Activated T-cell treated with anti-CD3 and anti-CD28 coated beads, Interleukin-2, amount 50 U/mL, for 24 hours (primary cell): ENCODE data around the gene HOXC9.

Source experiments
- DNase-seq: peaks from one replicate; pipeline ENCODE4 v3.0.0-alpha.2; 2020
- H3K27ac Mint-ChIP-seq: 2 replicates; pipeline ENCODE4 v1.8.0; 2020; ENCODE audit warnings: mild to moderate bottlenecking, mixed read lengths
- H3K27me3 Mint-ChIP-seq: 2 replicates; pipeline ENCODE4 v1.8.0; 2020; ENCODE audit warnings: mixed read lengths
- H3K36me3 Mint-ChIP-seq: 2 replicates; pipeline ENCODE4 v1.8.0; 2020; ENCODE audit warnings: low read depth, mixed read lengths
- H3K4me1 Mint-ChIP-seq: 2 replicates; pipeline ENCODE4 v1.8.0; 2020; ENCODE audit warnings: low read depth, mixed read lengths
- H3K4me3 Mint-ChIP-seq: 2 replicates; pipeline ENCODE4 v1.8.0; 2020; ENCODE audit warnings: mild to moderate bottlenecking, moderate library complexity, mixed read lengths
- H3K9me3 Mint-ChIP-seq: 2 replicates; pipeline ENCODE4 v1.8.0; 2020; ENCODE audit warnings: mixed read lengths

Gene HOXC9

DNA sequence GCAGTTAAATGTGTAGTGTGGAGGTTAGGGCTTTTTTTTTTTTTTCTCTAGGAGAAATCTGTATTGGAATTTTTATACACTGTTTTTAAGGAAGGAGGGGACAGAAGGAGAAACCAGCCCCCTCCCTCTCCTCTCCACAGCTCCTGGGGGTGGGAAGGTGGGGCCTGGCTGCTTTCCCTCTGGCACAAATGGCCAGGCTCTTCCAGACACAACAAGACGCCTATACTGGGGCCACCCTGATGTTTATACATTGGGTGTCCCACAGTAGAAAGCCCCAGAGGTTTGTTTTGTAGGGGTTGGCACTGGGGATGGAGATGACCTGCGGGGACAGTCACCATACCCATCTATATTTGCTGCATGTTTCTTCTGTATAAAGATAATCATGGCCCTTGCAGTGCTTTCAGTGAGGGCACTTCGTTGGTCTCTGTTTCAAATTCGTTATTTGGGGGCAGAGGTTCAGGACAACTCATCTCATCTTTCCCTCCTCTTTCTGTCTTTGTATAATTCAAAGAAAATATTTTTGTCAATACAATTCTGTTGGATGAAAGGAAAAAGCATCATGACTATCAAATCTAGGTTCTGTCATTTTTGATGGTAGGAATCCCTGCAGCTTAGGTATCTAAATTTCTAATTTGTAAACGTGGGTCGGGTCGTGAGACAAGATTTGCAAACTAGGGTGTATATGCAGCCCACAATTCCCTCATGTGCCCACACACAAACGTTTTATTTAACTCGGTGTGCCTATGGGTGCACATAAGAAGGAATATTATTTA, 23.0 kb upstream of the HOXC9 start:
- DNase-seq = no peak
- no peaks in the 10 kb centered on the region for H3K36me3 Mint-ChIP-seq
- peaks cover 20% of the 10 kb centered on the region for H3K4me1 Mint-ChIP-seq
- no peak overlapping the region for H3K4me3 Mint-ChIP-seq
- H3K27ac Mint-ChIP-seq = no peak overlapping the region
- peaks cover 93% of the 10 kb centered on the region for H3K27me3 Mint-ChIP-seq
- no peaks in the 10 kb centered on the region for H3K9me3 Mint-ChIP-seq

DNA sequence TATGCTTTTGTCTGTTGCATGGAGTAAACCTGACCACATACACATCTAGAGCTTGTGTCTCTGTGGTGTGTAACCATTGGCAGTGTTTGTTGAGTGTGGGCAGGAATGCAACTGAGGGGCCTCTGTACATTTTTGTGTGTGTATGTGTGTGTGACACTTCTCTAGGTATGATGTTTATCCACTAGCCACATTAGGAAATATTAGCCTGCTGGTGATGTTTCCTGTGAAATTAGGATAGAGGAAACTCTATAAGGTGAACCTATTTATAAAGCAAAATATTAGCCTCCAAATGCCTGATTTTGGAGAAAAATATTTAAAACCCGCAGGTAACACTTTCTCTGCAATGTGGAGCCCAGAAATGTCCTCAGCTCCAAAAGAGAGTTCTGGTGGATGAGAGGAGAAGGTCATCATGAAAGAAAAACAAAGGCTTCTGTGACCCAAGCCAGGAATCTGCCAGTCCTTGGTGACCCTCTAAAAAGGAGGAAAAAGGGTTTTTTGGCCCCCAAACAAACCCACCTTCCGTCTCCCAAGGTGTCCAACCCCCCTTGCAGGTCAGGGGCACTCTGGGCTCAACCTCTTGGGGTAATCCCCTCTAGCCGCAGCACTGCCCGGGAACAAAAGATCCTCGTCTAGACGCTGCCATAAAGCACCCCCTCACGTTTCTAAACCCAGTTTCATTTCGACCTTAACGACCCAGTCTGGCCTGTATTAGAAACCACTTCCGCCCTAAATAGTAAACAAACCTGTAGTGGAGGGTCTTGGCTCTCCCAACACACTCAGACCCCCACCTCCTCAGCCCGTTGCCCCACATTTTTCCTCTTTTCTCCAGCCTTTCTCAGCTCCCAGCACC, 22.1 kb upstream of the HOXC9 start:
- Mint-ChIP-seq H3K4me1 (peaks cover 20% of the 10 kb centered on the region), H3K36me3 (no peaks in the 10 kb centered on the region), H3K27ac (no peak overlapping the region), H3K9me3 (no peaks in the 10 kb centered on the region), H3K4me3 (no peak overlapping the region), H3K27me3 (peaks cover 93% of the 10 kb centered on the region)
- no peak for DNase-seq

DNA sequence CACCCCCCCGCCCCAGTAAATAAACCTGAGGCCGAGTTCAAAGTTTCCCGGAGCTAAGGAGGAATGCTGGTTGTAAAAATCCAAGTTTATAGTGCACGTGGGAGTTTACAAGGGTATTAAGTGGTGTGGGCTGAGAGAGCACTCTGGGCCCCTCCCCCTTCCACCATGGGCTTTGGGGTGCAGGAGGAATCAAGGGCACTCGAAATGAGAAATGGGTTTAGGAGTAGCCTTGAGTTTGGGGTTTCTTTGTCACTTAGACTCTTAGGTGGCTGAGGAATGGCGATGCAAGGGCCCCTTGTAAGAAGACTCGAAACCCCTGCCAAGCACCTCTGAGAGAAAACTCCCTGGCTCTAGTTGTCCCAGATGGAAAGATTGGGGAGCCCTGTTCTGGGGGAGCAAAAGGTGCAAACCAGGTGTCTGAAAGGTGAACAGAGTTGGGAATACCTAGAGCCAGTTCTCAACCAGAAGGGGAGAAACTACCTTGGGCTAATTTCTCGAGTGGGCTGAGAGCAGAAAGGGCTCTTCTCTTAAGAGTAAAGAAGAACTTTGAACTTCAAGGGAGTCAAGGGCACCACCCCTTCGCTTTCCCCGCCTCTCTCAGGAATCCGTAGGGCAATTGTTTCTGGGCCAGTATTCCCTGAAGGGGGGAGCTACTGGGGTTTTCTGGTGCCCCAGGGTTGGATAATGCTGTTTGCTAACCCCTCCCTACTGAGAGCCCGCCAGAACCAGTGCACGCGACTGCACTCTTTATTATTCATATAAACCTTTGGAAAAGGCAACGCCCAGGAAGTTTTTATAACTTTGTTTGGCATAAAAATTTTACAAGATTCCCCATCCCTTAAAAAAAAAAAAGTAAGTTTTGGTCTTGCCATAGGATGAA, 21.2 kb upstream of the HOXC9 start:
- Mint-ChIP-seq H3K4me1 (peaks cover 14% of the 10 kb centered on the region), H3K27ac (no peak overlapping the region), H3K27me3 (peaks cover 95% of the 10 kb centered on the region), H3K36me3 (no peaks in the 10 kb centered on the region), H3K4me3 (no peak overlapping the region), H3K9me3 (no peaks in the 10 kb centered on the region)
- DNase-seq = no peak

DNA sequence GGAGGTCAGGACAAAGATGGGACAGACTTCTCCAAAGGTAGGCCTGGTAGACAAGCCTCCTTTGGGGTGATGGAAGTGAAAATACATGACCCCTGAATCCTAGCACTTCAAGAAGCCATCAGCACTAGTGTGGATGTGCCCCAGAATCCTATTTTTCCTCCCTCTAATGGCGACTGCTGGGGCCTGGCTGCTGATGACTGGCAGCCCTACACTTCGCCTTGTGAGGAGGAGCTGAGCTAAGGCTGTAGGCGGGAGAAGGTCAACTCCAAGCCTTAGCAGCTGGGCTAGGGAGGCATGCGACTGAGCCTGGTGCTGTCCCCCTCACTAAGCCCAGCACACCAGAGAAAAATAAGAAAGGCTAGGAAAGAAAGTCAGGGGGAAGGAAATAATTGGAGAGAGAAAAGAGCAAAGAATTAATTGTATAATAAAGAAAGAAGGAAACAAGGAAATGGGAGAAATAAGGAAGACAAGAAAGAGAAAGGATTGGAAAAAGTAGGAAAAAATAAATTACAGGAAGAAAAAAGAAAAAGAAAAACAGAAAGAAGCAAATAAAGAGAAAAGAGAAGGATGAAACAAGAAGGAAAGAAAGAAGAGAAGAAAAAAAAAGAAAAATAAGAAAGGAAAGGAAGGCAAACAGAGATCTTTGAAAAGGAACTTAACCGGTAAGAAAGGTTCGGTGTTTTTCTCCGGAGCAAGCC, 19.7 kb upstream of the HOXC9 start:
- H3K27ac Mint-ChIP-seq = no peak overlapping the region
- H3K36me3 Mint-ChIP-seq = no peaks in the 10 kb centered on the region
- H3K4me3 Mint-ChIP-seq = no peak overlapping the region
- no peaks in the 10 kb centered on the region for H3K9me3 Mint-ChIP-seq
- H3K27me3 Mint-ChIP-seq = peaks cover 95% of the 10 kb centered on the region
- DNase-seq = no peak
- H3K4me1 Mint-ChIP-seq = peaks cover 11% of the 10 kb centered on the region

DNA sequence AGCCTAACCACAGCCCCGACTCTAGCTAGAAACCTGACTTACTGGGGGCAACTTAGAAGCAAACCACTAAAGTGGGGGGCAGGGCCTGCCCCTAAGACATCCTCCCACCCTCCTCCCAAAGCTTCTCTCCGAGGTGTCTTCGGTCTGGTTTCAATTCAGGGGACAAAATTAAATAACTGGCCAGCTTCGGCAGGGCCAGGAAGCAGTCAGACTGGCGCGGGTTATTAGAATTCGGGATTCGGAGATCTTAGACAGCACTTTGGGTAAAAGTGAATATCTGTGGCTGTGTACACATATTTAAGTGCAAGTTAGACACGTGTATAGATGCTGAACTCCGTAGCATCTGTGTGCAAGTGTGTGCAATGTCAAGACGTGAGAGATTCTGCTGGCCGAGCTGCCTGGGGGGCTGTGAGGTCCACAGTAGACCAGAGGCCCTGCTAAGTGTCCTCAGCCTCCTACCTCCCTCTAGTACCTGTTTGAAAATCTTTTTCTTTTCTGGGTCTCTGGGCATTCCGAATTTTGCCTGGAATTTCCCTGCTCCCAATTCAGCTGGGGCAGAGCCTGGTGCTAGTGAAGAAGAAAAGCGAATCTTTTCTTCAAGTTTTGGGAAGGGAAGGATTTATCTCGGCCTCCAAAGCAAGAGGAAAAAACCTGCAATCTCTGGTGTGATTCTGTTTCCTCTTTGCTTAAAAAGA, 19.0 kb upstream of the HOXC9 start:
- Mint-ChIP-seq H3K4me3 (no peak overlapping the region), H3K27ac (no peak overlapping the region), H3K9me3 (no peaks in the 10 kb centered on the region), H3K4me1 (peaks cover 9% of the 10 kb centered on the region), H3K27me3 (peaks cover 95% of the 10 kb centered on the region), H3K36me3 (no peaks in the 10 kb centered on the region)
- DNase-seq = no peak

DNA sequence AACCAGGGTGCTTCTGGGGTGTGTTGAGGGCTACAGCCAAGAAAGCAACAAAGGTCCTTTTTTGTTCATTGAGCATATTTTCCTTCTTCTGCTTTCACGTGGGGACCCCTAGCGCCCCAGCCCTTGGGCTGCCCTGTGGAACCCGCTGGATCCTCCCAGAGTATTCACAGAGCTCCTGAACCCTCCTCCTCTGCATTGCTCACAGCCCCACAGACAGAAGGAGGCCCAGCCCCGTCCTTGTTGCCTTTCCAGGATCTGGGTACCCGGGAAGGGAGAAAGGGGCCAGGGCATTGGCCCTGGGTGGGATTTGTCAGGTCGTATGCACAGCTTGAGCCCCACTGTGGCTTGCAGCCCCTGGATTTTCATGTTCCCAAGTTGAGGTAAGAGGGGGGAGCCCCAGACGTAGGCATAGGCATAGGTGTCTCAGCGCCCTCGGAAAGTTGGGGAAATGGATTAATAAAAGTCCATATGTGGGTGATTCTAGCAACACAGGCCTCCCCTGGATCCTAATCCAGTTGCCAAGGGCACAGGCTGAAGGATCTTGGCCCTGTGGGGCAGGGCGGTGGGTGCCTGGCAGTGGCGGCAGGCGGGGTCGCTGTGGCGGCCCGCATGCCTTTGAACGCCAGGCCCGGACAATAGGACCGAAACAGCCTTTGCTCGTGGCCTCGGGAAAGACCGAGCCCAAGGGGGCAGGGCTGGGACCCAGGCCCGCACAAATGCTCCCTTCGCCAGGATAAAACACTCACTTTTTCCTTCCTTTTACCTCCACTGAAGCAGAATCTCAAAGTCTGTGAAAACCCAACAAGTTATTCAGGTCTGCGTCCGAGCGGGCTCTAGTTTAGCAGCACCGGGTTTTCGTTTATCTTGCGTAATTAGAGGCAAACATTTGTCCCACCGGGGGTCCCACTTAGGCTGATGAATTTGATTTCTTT, 18.1 kb upstream of the HOXC9 start:
- peaks cover 95% of the 10 kb centered on the region for H3K27me3 Mint-ChIP-seq
- no peak overlapping the region for H3K4me3 Mint-ChIP-seq
- no peaks in the 10 kb centered on the region for H3K9me3 Mint-ChIP-seq
- no peak for DNase-seq
- H3K27ac Mint-ChIP-seq = no peak overlapping the region
- H3K36me3 Mint-ChIP-seq = no peaks in the 10 kb centered on the region
- H3K4me1 Mint-ChIP-seq = peaks cover 12% of the 10 kb centered on the region

DNA sequence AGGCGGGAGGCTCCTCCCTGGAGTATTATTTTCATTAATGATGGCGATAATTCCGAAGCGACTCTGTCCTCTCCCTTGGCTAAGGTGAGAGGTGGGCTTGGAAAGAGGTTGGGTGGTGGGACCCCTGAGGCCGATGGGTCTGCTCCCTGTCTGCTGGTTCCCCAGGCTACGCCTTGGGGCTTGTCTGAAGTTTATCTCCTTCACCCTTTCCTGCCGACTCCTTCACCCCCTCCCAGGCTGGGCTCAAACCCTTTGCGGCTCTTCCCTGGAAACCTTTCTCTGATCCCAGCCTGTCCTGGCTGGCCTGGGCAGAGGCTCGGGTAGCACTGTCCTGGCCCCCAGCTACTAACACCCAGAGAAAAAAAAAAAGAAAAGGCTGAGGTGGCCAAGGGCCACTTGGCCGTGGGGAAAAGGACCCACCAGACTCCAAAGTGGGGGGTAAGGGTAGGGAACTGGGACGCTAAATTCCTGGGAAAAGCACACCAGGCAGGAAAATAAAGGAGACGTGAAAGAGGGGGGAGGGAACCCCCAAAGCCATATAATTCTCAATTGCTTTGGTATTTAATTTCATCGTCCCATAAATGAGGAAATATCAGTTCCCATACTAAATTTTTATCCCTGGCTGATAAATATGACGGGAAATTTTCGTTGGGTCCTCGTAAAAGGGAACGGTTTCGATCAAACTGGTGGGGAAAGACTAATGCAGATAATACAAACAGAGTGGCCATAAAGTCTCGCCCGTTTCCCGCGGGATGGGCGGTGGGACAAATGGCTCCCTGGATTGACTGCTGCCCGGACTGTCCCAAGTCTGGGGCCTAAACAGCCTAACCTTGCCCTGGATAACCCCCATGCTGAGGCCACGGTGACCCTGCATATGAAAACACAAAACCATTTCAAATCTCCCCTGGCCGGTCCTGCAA, 17.1 kb upstream of the HOXC9 start:
- DNase-seq = no peak
- no peaks in the 10 kb centered on the region for H3K9me3 Mint-ChIP-seq
- H3K27ac Mint-ChIP-seq = no peak overlapping the region
- H3K36me3 Mint-ChIP-seq = no peaks in the 10 kb centered on the region
- no peak overlapping the region for H3K4me3 Mint-ChIP-seq
- peaks cover 12% of the 10 kb centered on the region for H3K4me1 Mint-ChIP-seq
- peaks cover 95% of the 10 kb centered on the region for H3K27me3 Mint-ChIP-seq

DNA sequence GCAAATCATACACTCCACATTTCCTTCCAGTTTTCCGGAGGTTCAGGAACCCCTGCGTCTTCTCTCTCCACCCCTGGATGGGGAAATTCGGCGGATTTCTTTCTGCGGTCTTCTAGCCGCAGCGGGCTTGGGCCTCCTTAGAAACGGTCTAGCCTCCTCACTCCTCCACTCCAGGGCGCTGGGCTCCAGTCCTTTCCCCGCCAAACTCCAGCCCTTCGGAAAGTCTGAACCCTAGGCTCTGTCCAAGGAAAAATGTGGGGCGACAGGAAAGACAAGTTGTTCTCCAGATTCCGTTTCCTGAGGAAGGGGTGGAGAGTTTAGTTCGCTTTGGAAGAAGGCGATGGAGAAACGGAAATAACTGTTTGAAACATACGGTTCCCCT, 16.4 kb upstream of the HOXC9 start:
- DNase-seq = no peak
- H3K4me3 Mint-ChIP-seq = no peak overlapping the region
- no peaks in the 10 kb centered on the region for H3K9me3 Mint-ChIP-seq
- peaks cover 12% of the 10 kb centered on the region for H3K4me1 Mint-ChIP-seq
- peaks cover 95% of the 10 kb centered on the region for H3K27me3 Mint-ChIP-seq
- no peak overlapping the region for H3K27ac Mint-ChIP-seq
- no peaks in the 10 kb centered on the region for H3K36me3 Mint-ChIP-seq

DNA sequence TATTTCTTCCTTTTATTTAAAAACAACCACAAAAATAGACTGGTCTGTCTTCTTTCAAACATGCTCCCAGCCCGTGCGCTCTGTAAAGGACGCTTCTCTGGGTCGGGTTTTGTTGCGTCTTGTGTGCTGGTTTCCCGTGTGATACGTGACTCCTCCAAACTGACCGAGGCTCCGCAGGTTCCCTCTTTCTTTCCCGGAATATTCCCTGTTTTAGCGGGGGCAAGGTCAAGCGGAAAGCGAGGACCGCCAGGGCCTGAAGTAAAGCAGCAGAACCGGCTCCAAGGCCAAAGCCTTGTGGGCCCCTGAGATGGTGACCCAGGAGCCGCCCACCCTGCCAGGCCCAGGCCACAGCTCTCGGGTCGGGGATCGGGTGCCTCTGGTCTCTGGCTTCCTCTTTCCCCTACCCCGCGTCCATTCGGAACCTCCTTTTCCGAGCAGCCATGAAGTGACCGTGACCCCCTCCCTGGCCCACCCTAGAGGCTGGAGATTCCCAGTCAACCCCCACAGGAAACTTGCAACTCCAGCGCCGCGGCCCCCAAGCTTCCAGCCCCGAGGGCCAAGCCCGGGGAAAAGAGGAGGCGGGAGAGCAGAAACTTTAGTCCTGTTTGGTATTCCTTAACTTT, 15.9 kb upstream of the HOXC9 start:
- H3K4me3 Mint-ChIP-seq = no peak overlapping the region
- no peaks in the 10 kb centered on the region for H3K9me3 Mint-ChIP-seq
- peaks cover 95% of the 10 kb centered on the region for H3K27me3 Mint-ChIP-seq
- no peak for DNase-seq
- H3K27ac Mint-ChIP-seq = peak overlapping the region; percentile 18
- H3K4me1 Mint-ChIP-seq = peaks cover 15% of the 10 kb centered on the region
- H3K36me3 Mint-ChIP-seq = no peaks in the 10 kb centered on the region

DNA sequence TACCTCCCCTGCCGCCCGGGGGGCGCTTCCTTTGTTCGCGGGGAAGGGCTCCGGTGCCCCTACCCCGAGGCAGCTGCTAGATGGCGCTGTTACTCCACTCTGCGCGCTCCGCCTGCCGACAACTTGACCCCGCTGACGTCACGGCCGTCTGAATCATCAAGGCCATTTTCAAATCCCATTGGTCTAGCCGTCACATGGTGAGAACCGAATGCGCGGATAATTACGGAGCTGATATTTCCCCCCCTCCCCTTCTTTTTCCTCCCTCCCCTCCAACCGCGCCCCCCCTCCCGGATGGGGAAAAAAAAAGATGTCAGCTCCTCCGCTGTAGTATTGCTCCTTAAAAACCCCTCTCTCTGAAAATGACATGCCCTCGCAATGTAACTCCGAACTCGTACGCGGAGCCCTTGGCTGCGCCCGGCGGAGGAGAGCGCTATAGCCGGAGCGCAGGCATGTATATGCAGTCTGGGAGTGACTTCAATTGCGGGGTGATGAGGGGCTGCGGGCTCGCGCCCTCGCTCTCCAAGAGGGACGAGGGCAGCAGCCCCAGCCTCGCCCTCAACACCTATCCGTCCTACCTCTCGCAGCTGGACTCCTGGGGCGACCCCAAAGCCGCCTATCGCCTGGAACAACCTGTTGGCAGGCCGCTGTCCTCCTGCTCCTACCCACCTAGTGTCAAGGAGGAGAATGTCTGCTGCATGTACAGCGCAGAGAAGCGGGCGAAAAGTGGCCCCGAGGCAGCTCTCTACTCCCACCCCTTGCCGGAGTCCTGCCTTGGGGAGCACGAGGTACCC, 14.9 kb upstream of the HOXC9 start, which contains the start of gene HOXC10:
HOXC10 (plus strand) TSS at position 246 of the 791 bp plus-strand sequence; CDS start at position 360, 114 bp downstream.
- Mint-ChIP-seq H3K27ac (peak within 1 kb of the TSS; percentile 18), H3K4me1 (peaks cover 25% of the 10 kb centered on the region), H3K9me3 (no peaks in the 10 kb centered on the region)

DNA sequence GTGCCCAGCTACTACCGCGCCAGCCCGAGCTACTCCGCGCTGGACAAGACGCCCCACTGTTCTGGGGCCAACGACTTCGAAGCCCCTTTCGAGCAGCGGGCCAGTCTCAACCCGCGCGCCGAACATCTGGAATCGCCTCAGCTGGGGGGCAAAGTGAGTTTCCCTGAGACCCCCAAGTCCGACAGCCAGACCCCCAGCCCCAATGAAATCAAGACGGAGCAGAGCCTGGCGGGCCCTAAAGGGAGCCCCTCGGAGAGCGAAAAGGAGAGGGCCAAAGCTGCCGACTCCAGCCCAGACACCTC, 14.3 kb upstream of the HOXC9 start:
- no peaks in the 10 kb centered on the region for H3K9me3 Mint-ChIP-seq
- H3K27me3 Mint-ChIP-seq = peaks cover 95% of the 10 kb centered on the region
- peaks cover 30% of the 10 kb centered on the region for H3K4me1 Mint-ChIP-seq
- no peaks in the 10 kb centered on the region for H3K36me3 Mint-ChIP-seq
- peak overlapping the region; percentile 31 for H3K4me3 Mint-ChIP-seq
- DNase-seq = no peak
- no peak overlapping the region for H3K27ac Mint-ChIP-seq

More for the DNA sequence above, 14.9 kb upstream of the HOXC9 start, which contains the start of gene HOXC10:
- Mint-ChIP-seq H3K27me3 (peaks cover 95% of the 10 kb centered on the region), H3K36me3 (no peaks in the 10 kb centered on the region), H3K4me3 (peak within 1 kb of the TSS; percentile 31)
- DNase-seq = peak; percentile 83
